Measurements from ENCODE around the gene ADGRL3.
"Not testable (repeated sequence)": the region's sequence is repeated elsewhere in the genome, so short reads cannot be mapped to it uniquely, and the experiment has no call there.

The ADGRL3 gene

GRCh38 chr4:61493470-61493869 lies 293.3 kb downstream of the ADGRL3 start:
- DNase-seq (ENCODE audit: low read depth in 2 of 2), result no peak

- no peak for DNase-seq (ENCODE audit: low read depth in 2 of 2)
Observed at GRCh38 chr4:61500883-61501282, 300.8 kb downstream of the ADGRL3 start.

- DNase-seq (ENCODE audit: low read depth in 2 of 2), result no peak
Observed at GRCh38 chr4:61501812-61502211, 301.7 kb downstream of the ADGRL3 start.

GRCh38 chr4:61505773-61506685 lies 305.9 kb downstream of the ADGRL3 start:
- no peak for DNase-seq (ENCODE audit: low read depth in 2 of 2)

- no peak for DNase-seq (ENCODE audit: low read depth in 2 of 2)
Observed at GRCh38 chr4:61507091-61507490, 307.0 kb downstream of the ADGRL3 start.

GRCh38 chr4:61509721-61510241 lies 309.7 kb downstream of the ADGRL3 start:
- not testable (repeated sequence) for DNase-seq (ENCODE audit: low read depth in 2 of 2)

GRCh38 chr4:61511716-61512488 lies 311.8 kb downstream of the ADGRL3 start:
- no peak for DNase-seq (ENCODE audit: low read depth in 2 of 2)

GRCh38 chr4:61514991-61515390 lies 314.9 kb downstream of the ADGRL3 start:
- DNase-seq (ENCODE audit: low read depth in 2 of 2), result no peak

GRCh38 chr4:61517144-61517543 lies 317.0 kb downstream of the ADGRL3 start:
- DNase-seq (ENCODE audit: low read depth in 2 of 2), result no peak

- DNase-seq (ENCODE audit: low read depth in 2 of 2), result no peak
Observed at GRCh38 chr4:61520166-61520565, 320.0 kb downstream of the ADGRL3 start.

GRCh38 chr4:61520681-61521160 lies 320.6 kb downstream of the ADGRL3 start:
- DNase-seq (ENCODE audit: low read depth in 2 of 2), result no peak

- DNase-seq (ENCODE audit: low read depth in 2 of 2), result no peak
Observed at GRCh38 chr4:61521451-61521850, 321.3 kb downstream of the ADGRL3 start.

- DNase-seq (ENCODE audit: low read depth in 2 of 2), result no peak
Observed at GRCh38 chr4:61522312-61522711, 322.2 kb downstream of the ADGRL3 start.

- DNase-seq (ENCODE audit: low read depth in 2 of 2), result no peak
Observed at GRCh38 chr4:61527888-61528287, 327.8 kb downstream of the ADGRL3 start.

GRCh38 chr4:61528595-61528994 lies 328.5 kb downstream of the ADGRL3 start:
- no peak for DNase-seq (ENCODE audit: low read depth in 2 of 2)

GRCh38 chr4:61531188-61531587 lies 331.1 kb downstream of the ADGRL3 start:
- no peak for DNase-seq (ENCODE audit: low read depth in 2 of 2)

GRCh38 chr4:61532336-61533000 lies 332.3 kb downstream of the ADGRL3 start:
- DNase-seq (ENCODE audit: low read depth in 2 of 2), result no peak

- no peak for DNase-seq (ENCODE audit: low read depth in 2 of 2)
Observed at GRCh38 chr4:61533140-61533539, 333.0 kb downstream of the ADGRL3 start.

- DNase-seq (ENCODE audit: low read depth in 2 of 2), result no peak
Observed at GRCh38 chr4:61540944-61541343, 340.8 kb downstream of the ADGRL3 start.

- no peak for DNase-seq (ENCODE audit: low read depth in 2 of 2)
Observed at GRCh38 chr4:61541459-61541858, 341.3 kb downstream of the ADGRL3 start.

GRCh38 chr4:61543976-61544375 lies 343.9 kb downstream of the ADGRL3 start:
- DNase-seq (ENCODE audit: low read depth in 2 of 2), result no peak

All from stimulated activated CD4-positive, alpha-beta T cell treated with anti-CD3 and anti-CD28 coated beads, Interleukin-12 subunit alpha, Interleukin-12 subunit beta, amount 100 ng/mL, for 24 hours (primary cell).